DND-41 (cell line): ENCODE measurements around the gene SHLD3.
"Not testable (repeated sequence)": the region's sequence is repeated elsewhere in the genome, so short reads cannot be mapped to it uniquely, and the experiment has no call there.

Experiments used
- EZH2 ChIP-seq: IDR thresholded peaks from 3 replicates; pipeline ENCODE4 v1.6.1; 2012; ENCODE audit warnings: borderline replicate concordance, low read depth, mild to moderate bottlenecking, moderate library complexity, low read length, inconsistent platforms; ENCODE audit not compliant: severe bottlenecking
- TF ChIP-seq, protein P1 (sequence below): IDR thresholded peaks from 2 replicates; pipeline ENCODE4 v1.5.1; 2012; ENCODE audit warnings: borderline replicate concordance, low read length, moderate library complexity, mild to moderate bottlenecking; ENCODE audit not compliant: poor library complexity, severe bottlenecking; ENCODE audit errors: extremely low read depth

- TF ChIP-seq, protein P1, sequence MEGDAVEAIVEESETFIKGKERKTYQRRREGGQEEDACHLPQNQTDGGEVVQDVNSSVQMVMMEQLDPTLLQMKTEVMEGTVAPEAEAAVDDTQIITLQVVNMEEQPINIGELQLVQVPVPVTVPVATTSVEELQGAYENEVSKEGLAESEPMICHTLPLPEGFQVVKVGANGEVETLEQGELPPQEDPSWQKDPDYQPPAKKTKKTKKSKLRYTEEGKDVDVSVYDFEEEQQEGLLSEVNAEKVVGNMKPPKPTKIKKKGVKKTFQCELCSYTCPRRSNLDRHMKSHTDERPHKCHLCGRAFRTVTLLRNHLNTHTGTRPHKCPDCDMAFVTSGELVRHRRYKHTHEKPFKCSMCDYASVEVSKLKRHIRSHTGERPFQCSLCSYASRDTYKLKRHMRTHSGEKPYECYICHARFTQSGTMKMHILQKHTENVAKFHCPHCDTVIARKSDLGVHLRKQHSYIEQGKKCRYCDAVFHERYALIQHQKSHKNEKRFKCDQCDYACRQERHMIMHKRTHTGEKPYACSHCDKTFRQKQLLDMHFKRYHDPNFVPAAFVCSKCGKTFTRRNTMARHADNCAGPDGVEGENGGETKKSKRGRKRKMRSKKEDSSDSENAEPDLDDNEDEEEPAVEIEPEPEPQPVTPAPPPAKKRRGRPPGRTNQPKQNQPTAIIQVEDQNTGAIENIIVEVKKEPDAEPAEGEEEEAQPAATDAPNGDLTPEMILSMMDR = not testable (repeated sequence)
- not testable (repeated sequence) for TF ChIP-seq EZH2
These were observed 51.2 kb downstream of the SHLD3 start for GRCh38 chr5:65676056-65676455.
